Panc1 (cell line): Measurements from ENCODE around the gene ADRM1.

Source experiments
- POLR2AphosphoS5 ChIP-seq: IDR thresholded peaks from 2 replicates; pipeline ENCODE4 v1.6.1; 2012; ENCODE audit warnings: mild to moderate bottlenecking, low read depth, low read length, moderate library complexity
- TCF7L2 ChIP-seq: IDR thresholded peaks from 2 replicates; pipeline ENCODE4 v1.6.1; 2011; ENCODE audit warnings: mild to moderate bottlenecking, low read depth, low read length, inconsistent platforms
- TF ChIP-seq, protein P1 (sequence below): fragments of 450-650 bp; IDR thresholded peaks from 2 replicates; pipeline ENCODE4 v1.5.1; 2017; ENCODE audit warnings: mild to moderate bottlenecking
- TF ChIP-seq, protein P2 (sequence below), 2 experiments: IDR thresholded peaks; 2 replicates each; pipeline ENCODE4 v1.6.1; 2011 to 2012; ENCODE audit warnings: low read depth in 2 of 2, control low read depth in 1 of 2, low read length in 1 of 2, mild to moderate bottlenecking in 1 of 2, moderate library complexity in 1 of 2; ENCODE audit not compliant: insufficient read depth in 1 of 2

DNA sequence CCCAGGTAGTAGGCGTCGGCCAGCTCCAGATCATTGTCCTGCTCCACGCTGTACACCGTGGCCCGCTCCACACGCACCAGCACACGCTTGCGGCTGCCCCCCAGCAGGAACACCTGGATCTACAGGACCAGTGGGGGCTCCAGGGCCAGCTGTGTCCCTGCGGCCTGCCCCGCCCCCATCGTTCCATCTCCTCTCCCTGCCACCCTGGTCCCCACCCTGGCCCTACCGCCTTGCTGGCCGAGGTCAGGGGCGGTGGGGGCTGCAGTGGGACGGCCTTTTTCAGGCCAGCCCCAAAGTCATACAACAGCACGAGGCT, 9.8 kb downstream of the ADRM1 start:
- TF ChIP-seq, protein P1, sequence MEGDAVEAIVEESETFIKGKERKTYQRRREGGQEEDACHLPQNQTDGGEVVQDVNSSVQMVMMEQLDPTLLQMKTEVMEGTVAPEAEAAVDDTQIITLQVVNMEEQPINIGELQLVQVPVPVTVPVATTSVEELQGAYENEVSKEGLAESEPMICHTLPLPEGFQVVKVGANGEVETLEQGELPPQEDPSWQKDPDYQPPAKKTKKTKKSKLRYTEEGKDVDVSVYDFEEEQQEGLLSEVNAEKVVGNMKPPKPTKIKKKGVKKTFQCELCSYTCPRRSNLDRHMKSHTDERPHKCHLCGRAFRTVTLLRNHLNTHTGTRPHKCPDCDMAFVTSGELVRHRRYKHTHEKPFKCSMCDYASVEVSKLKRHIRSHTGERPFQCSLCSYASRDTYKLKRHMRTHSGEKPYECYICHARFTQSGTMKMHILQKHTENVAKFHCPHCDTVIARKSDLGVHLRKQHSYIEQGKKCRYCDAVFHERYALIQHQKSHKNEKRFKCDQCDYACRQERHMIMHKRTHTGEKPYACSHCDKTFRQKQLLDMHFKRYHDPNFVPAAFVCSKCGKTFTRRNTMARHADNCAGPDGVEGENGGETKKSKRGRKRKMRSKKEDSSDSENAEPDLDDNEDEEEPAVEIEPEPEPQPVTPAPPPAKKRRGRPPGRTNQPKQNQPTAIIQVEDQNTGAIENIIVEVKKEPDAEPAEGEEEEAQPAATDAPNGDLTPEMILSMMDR = no peak
- TF ChIP-seq POLR2AphosphoS5 (no peak), TCF7L2 (no peak)
- TF ChIP-seq, protein P2, sequence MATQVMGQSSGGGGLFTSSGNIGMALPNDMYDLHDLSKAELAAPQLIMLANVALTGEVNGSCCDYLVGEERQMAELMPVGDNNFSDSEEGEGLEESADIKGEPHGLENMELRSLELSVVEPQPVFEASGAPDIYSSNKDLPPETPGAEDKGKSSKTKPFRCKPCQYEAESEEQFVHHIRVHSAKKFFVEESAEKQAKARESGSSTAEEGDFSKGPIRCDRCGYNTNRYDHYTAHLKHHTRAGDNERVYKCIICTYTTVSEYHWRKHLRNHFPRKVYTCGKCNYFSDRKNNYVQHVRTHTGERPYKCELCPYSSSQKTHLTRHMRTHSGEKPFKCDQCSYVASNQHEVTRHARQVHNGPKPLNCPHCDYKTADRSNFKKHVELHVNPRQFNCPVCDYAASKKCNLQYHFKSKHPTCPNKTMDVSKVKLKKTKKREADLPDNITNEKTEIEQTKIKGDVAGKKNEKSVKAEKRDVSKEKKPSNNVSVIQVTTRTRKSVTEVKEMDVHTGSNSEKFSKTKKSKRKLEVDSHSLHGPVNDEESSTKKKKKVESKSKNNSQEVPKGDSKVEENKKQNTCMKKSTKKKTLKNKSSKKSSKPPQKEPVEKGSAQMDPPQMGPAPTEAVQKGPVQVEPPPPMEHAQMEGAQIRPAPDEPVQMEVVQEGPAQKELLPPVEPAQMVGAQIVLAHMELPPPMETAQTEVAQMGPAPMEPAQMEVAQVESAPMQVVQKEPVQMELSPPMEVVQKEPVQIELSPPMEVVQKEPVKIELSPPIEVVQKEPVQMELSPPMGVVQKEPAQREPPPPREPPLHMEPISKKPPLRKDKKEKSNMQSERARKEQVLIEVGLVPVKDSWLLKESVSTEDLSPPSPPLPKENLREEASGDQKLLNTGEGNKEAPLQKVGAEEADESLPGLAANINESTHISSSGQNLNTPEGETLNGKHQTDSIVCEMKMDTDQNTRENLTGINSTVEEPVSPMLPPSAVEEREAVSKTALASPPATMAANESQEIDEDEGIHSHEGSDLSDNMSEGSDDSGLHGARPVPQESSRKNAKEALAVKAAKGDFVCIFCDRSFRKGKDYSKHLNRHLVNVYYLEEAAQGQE (IDR thresholded peaks at IDR 0.05; ENCODE audit: insufficient read depth in 1 of 2, low read depth in 2 of 2, low read length in 1 of 2) = no peak
